SK-MEL-5 (cell line): Measurements from ENCODE around the gene TFAP2E. TPM values are rescaled to one million over a fixed set of nuclear protein-coding genes. Genes with fewer than 3 reads are reported as not detected.
"Not testable (repeated sequence)": the region's sequence is repeated elsewhere in the genome, so short reads cannot be mapped to it uniquely, and the experiment has no call there.

Source experiments
- DNase-seq: peaks from one replicate; pipeline ENCODE4 v3.0.0-alpha.2; 2016; ENCODE audit warnings: low read depth, low spot score
- in situ Hi-C: cut with HindIII; loops from 2 replicates; pipeline ENCODE4 v1.10.0; 2016; ENCODE audit warnings: low sequenced_read_pairs, high pct_unique_total_duplicates, low pct_unique_long_range_greater_than_20kb
- total RNA-seq: library from RNA; depleted of rRNA; stranded (reverse); fragments of >200 nt; shearing (Covaris generic); gene quantifications from 2 replicates; pipeline ENCODE4 v1.2.3, GENCODE V29; 2014

The TFAP2E gene
- total RNA-seq, 1 experiment from 2014 or later, result 1.3 TPM

- DNase-seq, result no peak
- in situ Hi-C loops, result no loop called here
These were observed 5.1 kb upstream of the TFAP2E start for GRCh38 chr1:35567947-35568558.

GRCh38 chr1:35568975-35569395 is 4.1 kb upstream of the TFAP2E start:
- peak; percentile 75 for DNase-seq
- in situ Hi-C loops, result no loop called here

- in situ Hi-C loops, result no loop called here
These were observed 3.2 kb upstream of the TFAP2E start for GRCh38 chr1:35569936-35570335.

GRCh38 chr1:35570589-35571137 is 2.5 kb upstream of the TFAP2E start:
- in situ Hi-C loops, result no loop called here
- no peak for DNase-seq

More at GRCh38 chr1:35569936-35570335, 3.2 kb upstream of the TFAP2E start:
- DNase-seq, result no peak

- in situ Hi-C loops, result no loop called here
- no peak for DNase-seq
These were observed 1.9 kb upstream of the TFAP2E start for GRCh38 chr1:35571263-35571662.

GRCh38 chr1:35572296-35572695 is 818 bp upstream of the TFAP2E start:
- no peak for DNase-seq
- in situ Hi-C loops, result no loop called here

- in situ Hi-C loops, result no loop called here
- no peak for DNase-seq
These were observed 1.1 kb downstream of the TFAP2E start for GRCh38 chr1:35574125-35574654.

GRCh38 chr1:35574655-35575415 is 1.7 kb downstream of the TFAP2E start:
- in situ Hi-C loops, result no loop called here

GRCh38 chr1:35575416-35575958 is 2.4 kb downstream of the TFAP2E start:
- in situ Hi-C loops, result no loop called here
- no peak for DNase-seq

More at GRCh38 chr1:35574655-35575415, 1.7 kb downstream of the TFAP2E start:
- no peak for DNase-seq

GRCh38 chr1:35576061-35576765 is 3.1 kb downstream of the TFAP2E start:
- in situ Hi-C loops, result no loop called here

GRCh38 chr1:35576766-35577070 is 3.6 kb downstream of the TFAP2E start:
- in situ Hi-C loops, result not testable (repeated sequence)

More at GRCh38 chr1:35576061-35576765, 3.1 kb downstream of the TFAP2E start:
- no peak for DNase-seq

GRCh38 chr1:35577071-35577998 is 4.2 kb downstream of the TFAP2E start:
- no peak for DNase-seq
- in situ Hi-C loops, result no loop called here

More at GRCh38 chr1:35576766-35577070, 3.6 kb downstream of the TFAP2E start:
- DNase-seq, result not testable (repeated sequence)

- in situ Hi-C loops, result no loop called here
- DNase-seq, result no peak
These were observed 7.9 kb downstream of the TFAP2E start for GRCh38 chr1:35580949-35581388.

GRCh38 chr1:35581621-35582020 is 8.5 kb downstream of the TFAP2E start:
- in situ Hi-C loops, DNase-seq: not testable (repeated sequence)

GRCh38 chr1:35585281-35585680 is 12.2 kb downstream of the TFAP2E start:
- in situ Hi-C loops, result no loop called here
- no peak for DNase-seq

- DNase-seq, in situ Hi-C loops: not testable (repeated sequence)
These were observed 12.7 kb downstream of the TFAP2E start for GRCh38 chr1:35585805-35586204.

- in situ Hi-C loops, result no loop called here
- no peak for DNase-seq
These were observed 13.7 kb downstream of the TFAP2E start for GRCh38 chr1:35586808-35587207.
